K562 (cell line): ENCODE measurements around the gene COASY. TPM values are rescaled to one million over a fixed set of nuclear protein-coding genes. Genes with fewer than 3 reads are reported as not detected.

Experiments used
- CBFA2T2 ChIP-seq: fragments of 450-650 bp; conservative IDR thresholded peaks from 2 replicates; pipeline ENCODE4 v1.6.1; 2017; ENCODE audit warnings: mild to moderate bottlenecking
- CEBPZ ChIP-seq: fragments of 150-350 bp; IDR thresholded peaks from 2 replicates; pipeline ENCODE4 v1.6.1; 2014; ENCODE audit warnings: low read depth, mild to moderate bottlenecking, low read length, borderline replicate concordance
- ELK3 ChIP-seq: fragments of 450-650 bp; formaldehyde crosslinking; IDR thresholded peaks from 2 replicates; pipeline ENCODE4 v1.4.0; 2020; ENCODE audit warnings: mild to moderate bottlenecking
- PURB ChIP-seq: sonication (generic); formaldehyde crosslinking; IDR thresholded peaks from 2 replicates; pipeline ENCODE4 v1.9.0; 2021; ENCODE audit warnings: low read depth, mild to moderate bottlenecking, missing genetic modification reagents
- SIN3B ChIP-seq: fragments of 450-650 bp; IDR thresholded peaks from 2 replicates; pipeline ENCODE4 v1.6.1; 2017; ENCODE audit warnings: low read depth, mild to moderate bottlenecking, moderate library complexity
- STAT5A ChIP-seq: IDR thresholded peaks from 2 replicates; pipeline ENCODE4 v1.6.1; 2012; ENCODE audit warnings: low read length, inconsistent platforms, borderline replicate concordance
- ZNF655 ChIP-seq: fragments of 250-450 bp; sonication (Bioruptor Pico); IDR thresholded peaks from 2 replicates; pipeline ENCODE4 v1.5.0; 2021
- polyA plus RNA-seq, 8 experiments: library from polyadenylated mRNA; depleted of rRNA in 4 of 8; stranded (reverse) in 5 of 8; unstranded in 3 of 8; fragments of >200 nt; fragmentation: Nextera tagmentation in 2 of 8; fragmentation: Illumina TruSeq in 1 of 8; extraction: Ambion mirVana in 2 of 8; extraction: Trizol in 1 of 8; gene quantifications; 2 replicates each; pipeline versions ENCODE4 v1.2.1 to v1.2.3, GENCODE V29; 2011 to 2014; ENCODE audit warnings: inconsistent platforms in 1 of 8, missing spikeins in 1 of 8
- total RNA-seq, 7 experiments: library from RNA; depleted of rRNA in 6 of 7; stranded (reverse); fragments of >200 nt in 6 of 7; fragmentation: Illumina TruSeq in 2 of 7; extraction: Trizol in 2 of 7; gene quantifications; 2 replicates each; pipeline versions ENCODE4 v1.2.1 to v1.2.3, GENCODE V29; 2011 to 2021; ENCODE audit warnings: low replicate concordance in 1 of 7
- TF ChIP-seq, protein P1 (sequence below), 2 experiments: fragments of 450-650 bp; IDR thresholded peaks; 2 replicates each; pipeline ENCODE4 v1.6.1; 2018; ENCODE audit warnings: mild to moderate bottlenecking in 2 of 2, low read depth in 1 of 2; ENCODE audit not compliant: partially characterized antibody in 2 of 2
- TF ChIP-seq, protein P2 (sequence below): conservative IDR thresholded peaks from 2 replicates; pipeline ENCODE4 v1.6.1; 2011; ENCODE audit warnings: low read depth, mild to moderate bottlenecking, low read length; ENCODE audit not compliant: control insufficient read depth
- TF ChIP-seq, protein P3 (sequence below): fragments of 250-450 bp; sonication (Bioruptor Pico); IDR thresholded peaks from 2 replicates; pipeline ENCODE4 v1.4.0; 2020

Gene COASY
- total and polyA plus RNA-seq, 9 of the 15 experiments (the other 6 are each of a cell fraction or from before 2014, with no cell fraction given): 25.4 to 175 (median 62.3) TPM

GRCh38 chr17:42519546-42520491 lies 42.1 kb upstream of the COASY start (continued):
- TF ChIP-seq, protein P1, sequence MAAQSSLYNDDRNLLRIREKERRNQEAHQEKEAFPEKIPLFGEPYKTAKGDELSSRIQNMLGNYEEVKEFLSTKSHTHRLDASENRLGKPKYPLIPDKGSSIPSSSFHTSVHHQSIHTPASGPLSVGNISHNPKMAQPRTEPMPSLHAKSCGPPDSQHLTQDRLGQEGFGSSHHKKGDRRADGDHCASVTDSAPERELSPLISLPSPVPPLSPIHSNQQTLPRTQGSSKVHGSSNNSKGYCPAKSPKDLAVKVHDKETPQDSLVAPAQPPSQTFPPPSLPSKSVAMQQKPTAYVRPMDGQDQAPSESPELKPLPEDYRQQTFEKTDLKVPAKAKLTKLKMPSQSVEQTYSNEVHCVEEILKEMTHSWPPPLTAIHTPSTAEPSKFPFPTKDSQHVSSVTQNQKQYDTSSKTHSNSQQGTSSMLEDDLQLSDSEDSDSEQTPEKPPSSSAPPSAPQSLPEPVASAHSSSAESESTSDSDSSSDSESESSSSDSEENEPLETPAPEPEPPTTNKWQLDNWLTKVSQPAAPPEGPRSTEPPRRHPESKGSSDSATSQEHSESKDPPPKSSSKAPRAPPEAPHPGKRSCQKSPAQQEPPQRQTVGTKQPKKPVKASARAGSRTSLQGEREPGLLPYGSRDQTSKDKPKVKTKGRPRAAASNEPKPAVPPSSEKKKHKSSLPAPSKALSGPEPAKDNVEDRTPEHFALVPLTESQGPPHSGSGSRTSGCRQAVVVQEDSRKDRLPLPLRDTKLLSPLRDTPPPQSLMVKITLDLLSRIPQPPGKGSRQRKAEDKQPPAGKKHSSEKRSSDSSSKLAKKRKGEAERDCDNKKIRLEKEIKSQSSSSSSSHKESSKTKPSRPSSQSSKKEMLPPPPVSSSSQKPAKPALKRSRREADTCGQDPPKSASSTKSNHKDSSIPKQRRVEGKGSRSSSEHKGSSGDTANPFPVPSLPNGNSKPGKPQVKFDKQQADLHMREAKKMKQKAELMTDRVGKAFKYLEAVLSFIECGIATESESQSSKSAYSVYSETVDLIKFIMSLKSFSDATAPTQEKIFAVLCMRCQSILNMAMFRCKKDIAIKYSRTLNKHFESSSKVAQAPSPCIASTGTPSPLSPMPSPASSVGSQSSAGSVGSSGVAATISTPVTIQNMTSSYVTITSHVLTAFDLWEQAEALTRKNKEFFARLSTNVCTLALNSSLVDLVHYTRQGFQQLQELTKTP (IDR thresholded peaks at IDR 0.05; ENCODE audit: low read depth in 1 of 2, partially characterized antibody in 2 of 2): no peak
- no peak for TF ChIP-seq PURB (CRISPR knock-in tag)
- TF ChIP-seq, protein P2, sequence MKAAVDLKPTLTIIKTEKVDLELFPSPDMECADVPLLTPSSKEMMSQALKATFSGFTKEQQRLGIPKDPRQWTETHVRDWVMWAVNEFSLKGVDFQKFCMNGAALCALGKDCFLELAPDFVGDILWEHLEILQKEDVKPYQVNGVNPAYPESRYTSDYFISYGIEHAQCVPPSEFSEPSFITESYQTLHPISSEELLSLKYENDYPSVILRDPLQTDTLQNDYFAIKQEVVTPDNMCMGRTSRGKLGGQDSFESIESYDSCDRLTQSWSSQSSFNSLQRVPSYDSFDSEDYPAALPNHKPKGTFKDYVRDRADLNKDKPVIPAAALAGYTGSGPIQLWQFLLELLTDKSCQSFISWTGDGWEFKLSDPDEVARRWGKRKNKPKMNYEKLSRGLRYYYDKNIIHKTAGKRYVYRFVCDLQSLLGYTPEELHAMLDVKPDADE: no peak
- TF ChIP-seq, protein P3, sequence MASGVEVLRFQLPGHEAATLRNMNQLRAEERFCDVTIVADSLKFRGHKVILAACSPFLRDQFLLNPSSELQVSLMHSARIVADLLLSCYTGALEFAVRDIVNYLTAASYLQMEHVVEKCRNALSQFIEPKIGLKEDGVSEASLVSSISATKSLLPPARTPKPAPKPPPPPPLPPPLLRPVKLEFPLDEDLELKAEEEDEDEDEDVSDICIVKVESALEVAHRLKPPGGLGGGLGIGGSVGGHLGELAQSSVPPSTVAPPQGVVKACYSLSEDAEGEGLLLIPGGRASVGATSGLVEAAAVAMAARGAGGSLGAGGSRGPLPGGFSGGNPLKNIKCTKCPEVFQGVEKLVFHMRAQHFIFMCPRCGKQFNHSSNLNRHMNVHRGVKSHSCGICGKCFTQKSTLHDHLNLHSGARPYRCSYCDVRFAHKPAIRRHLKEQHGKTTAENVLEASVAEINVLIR (CRISPR knock-in tag): no peak
- TF ChIP-seq SIN3B: no peak
- TF ChIP-seq CEBPZ: no peak
- TF ChIP-seq STAT5A: no peak
- no peak for TF ChIP-seq ZNF655 (CRISPR knock-in tag)
- TF ChIP-seq ELK3 (CRISPR knock-in tag): no peak
- 0 out of 2 replicates have a peak, but pooled peaks have one; percentile 13 for TF ChIP-seq CBFA2T2
